NCI-H2081 treated with DMSO at 0.1 percent for 48 hours (cell line): ENCODE data around the gene MUC21.
"Not testable (repeated sequence)": the region's sequence is repeated elsewhere in the genome, so short reads cannot be mapped to it uniquely, and the experiment has no call there.

ENCODE experiments used
- DNase-seq: peaks from one replicate; lab custom pipeline; 2025; lab: John Stamatoyannopoulos, UW

The MUC21 gene

GRCh38 chr6:31008165-31008564 lies 24.6 kb downstream of the MUC21 start:
- DNase-seq = no peak

DNA sequence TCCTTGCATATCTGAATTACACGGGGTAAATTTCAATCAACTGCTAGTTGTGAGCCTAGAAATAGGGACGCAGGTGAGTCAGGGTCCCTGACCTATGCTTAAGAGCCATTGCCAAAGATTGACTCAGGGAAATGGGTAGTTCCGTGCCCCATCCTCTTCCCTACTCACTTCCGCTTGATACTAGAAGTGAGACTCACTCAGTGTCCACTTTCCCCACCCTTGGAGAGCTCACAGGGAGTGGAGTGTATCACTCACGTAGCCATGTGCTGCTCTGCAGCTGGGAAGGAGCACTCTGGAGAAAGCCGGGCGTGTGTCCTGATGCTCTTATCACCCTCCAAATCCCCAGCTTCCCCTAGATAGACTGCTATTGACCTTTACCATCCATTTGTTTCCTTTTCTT lies 26.2 kb downstream of the MUC21 start:
- DNase-seq = no peak

GRCh38 chr6:31010393-31011060 lies 27.0 kb downstream of the MUC21 start, which contains the start of gene MUC22:
TSS of gene MUC22 (plus strand) at chr6:31010474. CDS start at chr6:31010707, 233 bp downstream.
- DNase-seq = no peak

DNA sequence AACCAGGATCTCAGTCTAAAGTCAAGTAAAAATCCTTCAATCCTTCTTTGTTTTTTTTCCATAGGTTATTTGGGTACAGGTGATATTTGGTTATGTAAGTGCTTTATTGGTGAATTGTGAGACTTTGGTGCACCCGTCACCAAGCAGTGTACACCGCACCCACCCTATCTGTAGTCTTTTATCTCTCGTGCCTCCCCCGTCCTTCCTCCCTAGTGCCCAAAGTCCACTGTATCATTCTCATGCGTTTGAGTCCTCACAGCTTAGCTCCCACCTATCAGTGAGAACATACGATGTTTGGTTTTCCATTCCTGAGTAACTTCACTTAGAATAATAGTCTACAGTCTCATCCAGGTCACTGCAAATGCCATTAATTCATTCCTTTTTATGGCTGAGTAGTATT lies 27.6 kb downstream of the MUC21 start:
- no peak for DNase-seq

DNA sequence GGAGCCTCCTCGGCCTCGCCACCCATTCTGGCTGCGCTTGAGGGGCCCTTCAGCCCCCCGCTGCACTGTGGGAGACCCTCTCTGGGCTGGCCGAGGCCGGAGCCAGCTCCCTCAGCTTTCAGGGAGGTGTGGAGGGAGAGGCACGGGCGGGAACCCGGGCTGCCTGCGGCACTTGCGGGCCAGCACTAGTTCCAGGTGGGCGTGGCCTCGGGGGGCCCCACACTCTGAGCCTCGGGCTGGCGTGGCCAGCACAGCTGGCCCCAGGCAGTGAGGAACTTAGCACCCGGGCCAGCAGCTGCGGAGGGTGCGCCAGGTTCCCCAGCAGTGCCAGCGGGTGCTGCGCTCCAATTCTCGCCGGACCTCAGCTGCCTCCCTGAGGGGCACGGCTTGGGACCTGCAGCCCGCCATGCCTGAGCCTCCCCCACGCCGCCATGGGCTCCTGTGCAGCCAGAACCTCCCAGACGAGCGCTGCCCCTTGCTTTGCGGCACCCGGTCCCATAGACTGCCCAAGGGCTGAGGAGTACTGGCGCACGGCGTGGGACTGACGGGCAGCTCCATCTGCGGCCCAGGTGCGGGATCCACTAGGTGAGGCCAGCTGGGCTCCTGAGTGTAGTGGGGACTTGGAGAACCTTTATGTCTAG lies 33.3 kb downstream of the MUC21 start:
- no peak for DNase-seq

- DNase-seq = not testable (repeated sequence)
Observed at GRCh38 chr6:31017436-31017835, 33.9 kb downstream of the MUC21 start.

GRCh38 chr6:31020057-31020456 lies 36.5 kb downstream of the MUC21 start:
- DNase-seq = no peak

DNA sequence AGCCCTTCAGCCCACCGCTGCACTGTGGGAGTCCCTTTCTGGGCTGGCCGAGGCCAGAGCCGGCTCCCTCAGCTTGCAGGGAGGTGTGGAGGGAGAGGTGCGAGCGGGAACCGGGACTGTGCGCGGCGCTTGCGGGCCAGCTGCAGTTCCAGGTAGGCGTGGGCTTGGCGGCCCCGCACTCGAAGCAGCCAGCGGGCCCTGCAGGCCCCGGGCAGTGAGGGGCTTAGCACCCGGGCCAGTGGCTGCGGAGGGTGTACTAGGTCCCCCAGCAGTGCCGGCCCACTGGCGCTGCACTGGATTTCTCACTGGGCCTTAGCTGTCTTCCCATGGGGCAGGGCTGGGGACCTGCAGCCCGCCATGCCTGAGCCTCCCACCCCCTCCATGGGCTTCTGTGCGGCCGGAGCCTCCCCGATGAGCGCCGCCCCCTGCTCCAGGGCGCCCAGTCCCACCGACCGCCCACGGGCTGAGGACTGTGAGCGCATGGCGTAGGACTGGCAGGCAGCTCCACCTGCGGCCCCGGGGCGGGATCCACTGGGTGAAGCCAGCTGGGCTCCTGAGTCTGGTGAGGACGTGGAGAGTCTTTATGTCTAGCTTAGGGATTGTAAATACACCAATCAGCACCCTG lies 37.2 kb downstream of the MUC21 start:
- not testable (repeated sequence) for DNase-seq

DNA sequence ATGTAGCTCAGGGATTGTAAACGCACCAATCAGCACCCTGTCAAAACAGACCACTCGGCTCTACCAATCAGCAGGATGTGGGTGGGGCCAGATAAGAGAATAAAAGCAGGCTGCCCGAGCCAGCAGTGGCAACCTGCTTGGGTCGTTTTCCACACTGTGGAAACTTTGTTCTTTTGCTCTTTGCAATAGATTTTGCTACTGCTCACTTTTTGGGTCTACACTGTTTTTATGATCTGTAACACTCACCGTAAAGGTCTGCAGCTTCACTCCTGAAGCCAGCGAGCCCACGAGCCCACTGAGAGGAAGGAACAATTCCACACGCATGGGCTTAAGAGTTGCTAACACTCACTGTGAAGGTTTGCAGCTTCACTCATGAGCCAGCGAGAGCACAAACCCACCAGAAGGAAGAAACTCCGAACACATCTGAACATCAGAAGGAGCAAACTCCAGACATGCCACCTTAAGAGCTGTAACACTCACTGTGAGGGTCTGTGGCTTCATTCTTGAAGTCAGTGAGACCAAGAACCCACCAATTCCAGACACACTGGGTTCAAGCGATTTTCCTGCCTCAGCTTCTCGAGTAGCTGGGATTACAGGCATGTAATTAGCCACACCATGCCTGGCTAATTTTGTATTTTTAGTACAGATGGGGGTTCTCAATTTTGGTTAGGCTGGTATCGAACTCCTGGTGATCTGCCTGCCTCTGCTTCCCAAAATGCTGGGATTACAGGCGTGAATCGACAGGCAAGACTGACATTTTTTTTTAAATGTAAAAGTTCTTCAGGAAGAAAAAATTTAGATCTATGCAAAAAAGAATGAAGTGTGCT lies 38.4 kb downstream of the MUC21 start:
- not testable (repeated sequence) for DNase-seq

GRCh38 chr6:31025595-31025994 lies 42.1 kb downstream of the MUC21 start:
- no peak for DNase-seq

- no peak for DNase-seq
Observed at GRCh38 chr6:31031095-31031494, 47.6 kb downstream of the MUC21 start.

GRCh38 chr6:31033075-31033474 lies 49.6 kb downstream of the MUC21 start:
- DNase-seq = no peak

- no peak for DNase-seq
Observed at GRCh38 chr6:31035862-31036497, 52.5 kb downstream of the MUC21 start.

GRCh38 chr6:31037169-31037568 lies 53.7 kb downstream of the MUC21 start:
- no peak for DNase-seq

GRCh38 chr6:31037682-31038081 lies 54.2 kb downstream of the MUC21 start:
- no peak for DNase-seq

DNA sequence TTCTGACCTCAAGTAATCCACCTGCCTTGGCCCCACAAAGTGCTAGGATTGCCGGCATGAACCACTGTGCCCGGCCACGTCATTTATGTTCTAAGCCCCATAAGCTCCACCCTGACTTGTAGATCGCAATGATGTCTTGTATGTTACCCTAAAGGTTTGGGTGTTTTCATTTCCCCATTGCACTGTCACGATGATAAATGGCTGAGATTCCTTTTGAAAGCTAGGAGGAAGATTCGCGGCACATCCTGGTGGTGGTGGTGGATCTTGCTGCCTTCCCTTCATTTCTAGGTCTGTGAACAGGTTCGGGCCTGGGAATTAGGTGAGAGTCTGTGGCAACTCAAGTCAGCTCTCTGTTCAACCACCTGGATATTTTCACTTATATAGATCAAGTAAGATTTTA lies 55.0 kb downstream of the MUC21 start:
- no peak for DNase-seq
